Neuronal stem cell (in vitro differentiated cells): ENCODE measurements around the gene NFKB1.

Experiments
- DNase-seq: peaks from one replicate; pipeline ENCODE4 v3.0.0-alpha.2; 2013; ENCODE audit warnings: low spot score
- H2AFZ ChIP-seq: one replicate; pipeline ENCODE4 v1.6.1; 2013; ENCODE audit warnings: mild to moderate bottlenecking, low read length, inconsistent platforms
- H2AK5ac ChIP-seq: 2 replicates; pipeline ENCODE4 v1.6.1; 2013; ENCODE audit warnings: low read depth, mild to moderate bottlenecking, inconsistent platforms, low read length, moderate library complexity, mixed read lengths
- H2BK120ac ChIP-seq: 2 replicates; pipeline ENCODE4 v1.6.1; 2013; ENCODE audit warnings: low read depth, mild to moderate bottlenecking, inconsistent platforms, low read length, moderate library complexity, mixed read lengths
- H2BK12ac ChIP-seq: one replicate; pipeline ENCODE4 v1.6.1; 2013; ENCODE audit warnings: low read length, inconsistent platforms
- H2BK15ac ChIP-seq: 2 replicates; pipeline ENCODE4 v1.6.1; 2013; ENCODE audit warnings: mild to moderate bottlenecking, low read length, inconsistent platforms, mixed read lengths
- H2BK5ac ChIP-seq: one replicate; pipeline ENCODE4 v1.6.1; 2013; ENCODE audit warnings: inconsistent platforms, mild to moderate bottlenecking, low read length, moderate library complexity
- H3K14ac ChIP-seq: one replicate; pipeline ENCODE4 v1.6.1; 2013; ENCODE audit warnings: low read length, inconsistent platforms
- H3K18ac ChIP-seq: 2 replicates; pipeline ENCODE4 v1.6.1; 2013; ENCODE audit warnings: low read length, inconsistent platforms
- H3K23ac ChIP-seq: 2 replicates; pipeline ENCODE4 v1.6.1; 2013; ENCODE audit warnings: low read depth, mild to moderate bottlenecking, mixed read lengths, low read length, inconsistent platforms; ENCODE audit not compliant: poor library complexity
- H3K27ac ChIP-seq: replicated peaks from 3 replicates; pipeline ENCODE4 v1.5.1; 2013; ENCODE audit warnings: low read length, inconsistent platforms
- H3K27me3 ChIP-seq, 3 experiments: 2 replicates each; pipeline ENCODE4 v1.6.1; 2013; ENCODE audit warnings: low read length in 3 of 3, mild to moderate bottlenecking in 2 of 3, inconsistent platforms in 1 of 3, low read depth in 1 of 3, mixed read lengths in 1 of 3, moderate library complexity in 1 of 3; ENCODE audit not compliant: control insufficient read depth in 3 of 3, insufficient read depth in 3 of 3
- H3K36me3 ChIP-seq, 2 donors: replicated peaks in 1 of 2; 2 replicates each; pipeline ENCODE4 v1.6.1; 2013; ENCODE audit warnings: low read length in 2 of 2; ENCODE audit not compliant: control insufficient read depth in 2 of 2, insufficient read depth in 2 of 2
- H3K4ac ChIP-seq: 2 replicates; pipeline ENCODE4 v1.6.1; 2013; ENCODE audit warnings: inconsistent platforms, mild to moderate bottlenecking, low read length, moderate library complexity
- H3K4me1 ChIP-seq, 2 donors: 1 replicate in 1 of 2; 2 replicates in 1 of 2; pipeline ENCODE4 v1.6.1; 2013; ENCODE audit warnings: low read length in 2 of 2, low read depth in 1 of 2; ENCODE audit not compliant: control insufficient read depth in 2 of 2, insufficient read depth in 1 of 2
- H3K4me2 ChIP-seq: one replicate; pipeline ENCODE4 v1.6.1; 2013; ENCODE audit warnings: mild to moderate bottlenecking, low read length, inconsistent platforms; ENCODE audit not compliant: insufficient read depth, poor library complexity, severe bottlenecking
- H3K4me3 ChIP-seq, 2 donors: 2 replicates each; pipeline ENCODE4 v1.5.1; 2013; ENCODE audit warnings: low read length in 2 of 2, mild to moderate bottlenecking in 2 of 2, inconsistent platforms in 1 of 2, moderate library complexity in 1 of 2
- H3K79me1 ChIP-seq: one replicate; pipeline ENCODE4 v1.6.1; 2013; ENCODE audit warnings: low read depth, mild to moderate bottlenecking, inconsistent platforms, low read length, moderate library complexity
- H3K9ac ChIP-seq: one replicate; pipeline ENCODE4 v1.6.1; 2013; ENCODE audit warnings: mild to moderate bottlenecking, low read depth, low read length, inconsistent platforms; ENCODE audit not compliant: poor library complexity
- H3K9me3 ChIP-seq, 2 donors: replicated peaks in 1 of 2; 2 replicates each; pipeline versions ENCODE3 to v1.6.1; 2013; ENCODE audit warnings: low read length in 2 of 2, mild to moderate bottlenecking in 2 of 2, inconsistent platforms in 1 of 2, low read depth in 1 of 2, mixed read lengths in 1 of 2, moderate library complexity in 1 of 2; ENCODE audit not compliant: control insufficient read depth in 2 of 2, insufficient read depth in 1 of 2
- H4K8ac ChIP-seq: one replicate; pipeline ENCODE4 v1.6.1; 2013; ENCODE audit warnings: low read depth, mild to moderate bottlenecking, inconsistent platforms, low read length, moderate library complexity
- H4K91ac ChIP-seq: one replicate; pipeline ENCODE4 v1.6.1; 2013; ENCODE audit warnings: low read length, low read depth, mild to moderate bottlenecking, inconsistent platforms; ENCODE audit not compliant: poor library complexity
- WGBS, 2 donors: extraction: QIAGEN DNeasy Blood & Tissue Kit; methylation state at CpG; one replicate each; pipeline ENCODE4 v1.1.7; 2013; ENCODE audit warnings: missing lambda C conversion rate in 2 of 2, mixed read lengths in 1 of 2; ENCODE audit not compliant: insufficient read length in 2 of 2, insufficient replicate concordance in 1 of 2; ENCODE audit errors: extremely low coverage in 2 of 2; 5-methylcytosine and 5-hydroxymethylcytosine counted together

Gene NFKB1

GRCh38 chr4:102627831-102628523 lies 126.8 kb downstream of the NFKB1 start:
- Histone ChIP-seq H2BK5ac (no peak overlapping the region), H2AK5ac (no peak overlapping the region), H3K14ac (no peak overlapping the region), H3K9ac (no peak overlapping the region), H2BK12ac (no peak overlapping the region), H3K4me3 (no peak overlapping the region), H3K27ac (no peak overlapping the region), H4K8ac (no peak overlapping the region), H3K18ac (no peak overlapping the region), H3K27me3 (no peaks in the 10 kb centered on the region), H3K79me1 (no peaks in the 10 kb centered on the region), H3K4me1 (peaks cover 6 to 7% of the 10 kb centered on the region in 2 donors), H2BK120ac (no peak overlapping the region), H3K36me3 (peaks cover 3% of the 10 kb centered on the region in 2 donors), H3K4me2 (no peak overlapping the region), H2BK15ac (no peak overlapping the region), H2AFZ (no peak overlapping the region), H4K91ac (no peak overlapping the region), H3K23ac (no peak overlapping the region), H3K4ac (no peak overlapping the region), H3K9me3 (no peaks in the 10 kb centered on the region)
- DNase-seq, result no peak
- no CpG with 5 or more reads among the region's 3 CpGs for WGBS, 2 donors

DNA sequence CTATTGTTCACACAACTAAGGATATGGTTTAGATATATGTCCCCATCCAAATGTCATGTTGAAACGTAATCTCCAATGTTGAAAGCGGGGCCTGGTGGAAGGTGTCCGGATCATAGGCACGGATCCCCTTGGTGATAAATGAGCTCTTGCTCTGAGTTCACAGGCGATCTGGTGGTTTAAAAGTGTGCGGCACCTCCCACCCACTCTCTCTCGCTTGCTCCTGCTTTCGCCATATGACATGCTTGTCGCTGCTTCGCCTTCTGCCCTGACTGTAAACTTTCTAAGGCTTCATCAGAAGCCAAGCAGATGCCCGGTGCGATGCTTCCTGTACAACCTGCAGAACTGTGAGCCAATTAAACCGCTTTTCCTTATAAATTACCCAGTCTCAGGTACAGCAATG lies 128.5 kb downstream of the NFKB1 start:
- H3K4me1 ChIP-seq, result peaks cover 2 to 7% of the 10 kb centered on the region in 2 donors
- H2BK12ac ChIP-seq, result no peak overlapping the region
- no peaks in the 10 kb centered on the region for H3K9me3 ChIP-seq
- no peak overlapping the region for H3K4me2 ChIP-seq
- H4K8ac ChIP-seq, result no peak overlapping the region
- H3K36me3 ChIP-seq, result peaks cover 9 to 10% of the 10 kb centered on the region in 2 donors
- no peak overlapping the region for H3K23ac ChIP-seq
- no peak overlapping the region for H2BK120ac ChIP-seq
- DNase-seq, result no peak
- H2BK5ac ChIP-seq, result no peak overlapping the region
- H3K18ac ChIP-seq, result no peak overlapping the region
- H3K9ac ChIP-seq, result no peak overlapping the region
- H4K91ac ChIP-seq, result no peak overlapping the region
- H3K27me3 ChIP-seq, result no peaks in the 10 kb centered on the region
- WGBS, 2 donors, result no CpG with 5 or more reads among the region's 13 CpGs
- H2BK15ac ChIP-seq, result no peak overlapping the region
- no peak overlapping the region for H2AK5ac ChIP-seq
- H3K4ac ChIP-seq, result no peak overlapping the region
- no peak overlapping the region for H2AFZ ChIP-seq
- no peak overlapping the region for H3K27ac ChIP-seq
- no peak overlapping the region for H3K4me3 ChIP-seq
- no peaks in the 10 kb centered on the region for H3K79me1 ChIP-seq
- no peak overlapping the region for H3K14ac ChIP-seq

DNA sequence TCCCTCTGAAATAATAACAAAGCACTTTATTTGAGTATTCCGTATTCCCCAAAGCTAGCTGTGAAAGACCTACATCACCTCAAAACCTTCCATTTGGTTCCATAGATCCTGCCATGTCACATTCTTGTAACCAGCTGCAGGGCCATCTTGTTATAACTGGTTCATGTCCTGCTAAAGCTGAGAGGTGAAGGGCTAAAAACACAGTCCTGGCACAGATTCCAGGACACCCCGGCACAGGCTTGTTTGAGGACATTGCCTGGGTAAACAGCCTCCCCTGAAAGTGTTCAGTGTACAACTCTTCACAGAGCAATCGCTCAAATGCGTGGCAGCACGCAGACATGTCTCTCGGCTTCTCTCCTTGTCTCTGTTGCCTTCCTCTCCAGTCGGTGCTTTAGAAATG lies 130.5 kb downstream of the NFKB1 start:
- Histone ChIP-seq H3K36me3 (peaks cover 10 to 12% of the 10 kb centered on the region in 2 donors), H2AK5ac (no peak overlapping the region), H4K8ac (no peak overlapping the region), H3K18ac (no peak overlapping the region), H2BK5ac (no peak overlapping the region), H3K27ac (no peak overlapping the region), H3K4me1 (peaks cover 2 to 7% of the 10 kb centered on the region in 2 donors), H2BK120ac (no peak overlapping the region), H3K4me3 (no peak overlapping the region), H3K9me3 (no peaks in the 10 kb centered on the region), H3K9ac (no peak overlapping the region), H3K79me1 (no peaks in the 10 kb centered on the region), H3K4me2 (no peak overlapping the region), H3K27me3 (no peaks in the 10 kb centered on the region), H2AFZ (no peak overlapping the region), H2BK12ac (no peak overlapping the region), H3K14ac (no peak overlapping the region), H2BK15ac (no peak overlapping the region), H4K91ac (no peak overlapping the region), H3K4ac (no peak overlapping the region), H3K23ac (no peak overlapping the region)
- DNase-seq, result no peak
- WGBS, 2 donors, result no CpG with 5 or more reads among the region's 7 CpGs

GRCh38 chr4:102632241-102633065 lies 131.3 kb downstream of the NFKB1 start:
- no peak overlapping the region for H2BK5ac ChIP-seq
- H3K79me1 ChIP-seq, result no peaks in the 10 kb centered on the region
- H2AK5ac ChIP-seq, result no peak overlapping the region
- H3K4ac ChIP-seq, result no peak overlapping the region
- H2BK120ac ChIP-seq, result no peak overlapping the region
- no peaks in the 10 kb centered on the region for H3K27me3 ChIP-seq
- H3K4me3 ChIP-seq, result no peak overlapping the region
- WGBS, 2 donors, result no CpG with 5 or more reads among the region's 6 CpGs
- no peak overlapping the region for H3K4me2 ChIP-seq
- no peak overlapping the region for H3K23ac ChIP-seq
- H3K27ac ChIP-seq, result no peak overlapping the region
- no peak overlapping the region for H2BK12ac ChIP-seq
- DNase-seq, result no peak
- H3K4me1 ChIP-seq, result peaks cover 2 to 7% of the 10 kb centered on the region in 2 donors
- no peak overlapping the region for H3K9ac ChIP-seq
- H3K14ac ChIP-seq, result no peak overlapping the region
- no peaks in the 10 kb centered on the region for H3K9me3 ChIP-seq
- no peak overlapping the region for H3K18ac ChIP-seq
- H4K91ac ChIP-seq, result no peak overlapping the region
- no peak overlapping the region for H4K8ac ChIP-seq
- H2AFZ ChIP-seq, result no peak overlapping the region
- peaks cover 10 to 12% of the 10 kb centered on the region in 2 donors for H3K36me3 ChIP-seq
- H2BK15ac ChIP-seq, result no peak overlapping the region
